Spleen (tissue), 11 donors: Measurements from ENCODE around the gene AQP12A. TPM values are rescaled to one million over a fixed set of nuclear protein-coding genes. Genes with fewer than 3 reads are reported as not detected.

Experiments
- DNase-seq: peaks from one replicate; pipeline ENCODE4 v3.0.0-alpha.2; 2020
- H3K27ac ChIP-seq, 8 donors: fragments of 200-600 bp; sonication (generic) in 7 of 8; 1 replicate in 4 of 8; 2 replicates in 4 of 8; pipeline versions ENCODE4 v1.5.0 to v1.8.0; 2016 to 2021; ENCODE audit warnings: inconsistent platforms in 4 of 8, mild to moderate bottlenecking in 4 of 8, moderate library complexity in 1 of 8
- H3K27me3 ChIP-seq, 7 donors: fragments of 200-600 bp; sonication (generic) in 6 of 7; replicated peaks in 1 of 7; 1 replicate in 4 of 7; 2 replicates in 3 of 7; pipeline versions ENCODE4 v1.5.0 to v1.8.0; 2016 to 2021; ENCODE audit warnings: inconsistent platforms in 3 of 7, mild to moderate bottlenecking in 1 of 7
- H3K36me3 ChIP-seq, 6 donors: fragments of 200-600 bp; sonication (generic) in 5 of 6; 1 replicate in 4 of 6; 2 replicates in 2 of 6; pipeline versions ENCODE4 v1.5.0 to v1.8.0; 2016 to 2021; ENCODE audit warnings: inconsistent platforms in 2 of 6
- H3K4me1 ChIP-seq, 6 donors: fragments of 200-600 bp; sonication (generic) in 5 of 6; 1 replicate in 3 of 6; 2 replicates in 3 of 6; pipeline versions ENCODE4 v1.5.0 to v1.8.0; 2016 to 2021; ENCODE audit warnings: inconsistent platforms in 3 of 6
- H3K4me3 ChIP-seq, 8 donors: fragments of 200-600 bp; sonication (generic) in 7 of 8; 1 replicate in 4 of 8; 2 replicates in 4 of 8; pipeline versions ENCODE4 v1.5.0 to v1.8.0; 2016 to 2021; ENCODE audit warnings: inconsistent platforms in 4 of 8, mild to moderate bottlenecking in 4 of 8, moderate library complexity in 2 of 8
- H3K9me3 ChIP-seq, 8 donors: fragments of 200-600 bp; sonication (generic) in 7 of 8; 1 replicate in 4 of 8; 2 replicates in 4 of 8; pipeline versions ENCODE4 v1.5.0 to v1.8.0; 2016 to 2021; ENCODE audit warnings: inconsistent platforms in 4 of 8
- POLR2A ChIP-seq, 3 donors: fragments of 450-650 bp; IDR thresholded peaks; one replicate each; pipeline ENCODE4 v1.5.1; 2017; ENCODE audit warnings: antibody characterized with exemption in 3 of 3, mild to moderate bottlenecking in 1 of 3
- POLR2AphosphoS5 ChIP-seq, 3 donors: sonication (generic); formaldehyde crosslinking; IDR thresholded peaks; one replicate each; pipeline ENCODE4 v1.5.1; 2017; ENCODE audit warnings: antibody characterized with exemption in 3 of 3
- WGBS, 5 donors: extraction: QIAGEN DNeasy Blood & Tissue Kit in 3 of 5; methylation state at CpG; one replicate each; pipeline versions ENCODE4 v1.1.5 to v1.1.7; 2013 to 2018; 5-methylcytosine and 5-hydroxymethylcytosine counted together
- intact Hi-C: fragments of 100-400 bp; cut with DNase I; formaldehyde crosslinking; loops from one replicate; pipeline ENCODE4 v1.15.0; 2023; ENCODE audit warnings: low total_unique reads
- polyA plus RNA-seq, 3 donors: library from polyadenylated mRNA; stranded (reverse); fragments of 200-250 nt; gene quantifications; one replicate each; pipeline ENCODE4 v1.2.1, GENCODE V29; 2013
- total RNA-seq, 7 donors: library from RNA; depleted of rRNA in 3 of 7; stranded (reverse); fragments of >200 nt in 3 of 7; fragmentation: NEBNext Ultra II Directional in 4 of 7; extraction: Animal tissue kit (Norgen Biotek cat#: 25700) in 4 of 7; gene quantifications; one replicate each; pipeline versions ENCODE4 v1.1.0 to v1.2.1, GENCODE V29; 2016 to 2021
- TF ChIP-seq, protein P1 (sequence below), 11 experiments: fragments of 200-600 bp in 7 of 11; fragments of 450-650 bp in 4 of 11; sonication (generic) in 4 of 11; IDR thresholded peaks in 8 of 11; conservative IDR thresholded peaks in 3 of 11; 1 replicate in 7 of 11; 2 replicates in 4 of 11; pipeline versions ENCODE4 v1.4.0 to v1.8.0; 2016 to 2021; ENCODE audit warnings: antibody characterized with exemption in 11 of 11, inconsistent platforms in 4 of 11, mild to moderate bottlenecking in 1 of 11
- donor health status: healthy with polysubstance abuse.
- donor health status: DM: no; HTN: no; CAD: no; lungs with moderate emphysema.
- donor health status: DM: no; HTN: no; CAD: no.
- donor health status: Bipolar disorder and iron deficiency.
- donor health status: healthy.
- donor health status: DM: no; HTN: no; CAD: no.
- donor health status: DM: yes; HTN: yes; CAD: no.

Gene AQP12A
- total and polyA plus RNA-seq, 10 donors, result 1.6 to 1.8 TPM; not detected in 8

DNA sequence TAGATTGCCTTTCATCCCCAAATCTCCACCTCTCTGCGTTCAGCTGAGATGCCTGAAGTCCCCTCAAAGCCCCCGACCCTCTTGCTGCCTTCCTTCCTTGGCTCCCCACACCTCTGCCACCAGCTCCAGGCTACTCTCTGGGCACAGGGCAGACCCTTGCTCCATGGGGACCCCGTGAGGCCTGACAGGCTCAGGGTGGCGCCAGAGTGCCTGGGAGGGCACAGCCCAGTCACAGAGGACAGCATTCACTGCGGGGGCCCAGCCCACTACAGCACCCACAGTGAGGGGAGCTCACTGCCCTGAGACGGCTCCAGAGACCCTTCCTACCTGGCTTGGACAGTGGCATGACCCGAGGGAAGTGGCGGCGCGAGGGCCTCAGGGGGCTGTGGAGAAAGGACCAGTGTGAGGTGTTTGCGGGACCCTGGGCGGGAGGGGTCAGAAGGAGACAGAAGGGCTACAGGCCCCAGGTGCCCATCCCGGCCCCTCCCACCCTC lies 51.0 kb downstream of the AQP12A start:
- 80 to 93% (median 86%) methylated on average over 9 to 13 of the region's 13 CpGs for WGBS, 5 donors
- Histone ChIP-seq H3K27ac (no peak overlapping the region), H3K4me3 (no peak overlapping the region), H3K27me3 (peaks cover 0 to 8% (median 0%) of the 10 kb centered on the region in 7 donors), H3K9me3 (no peaks in the 10 kb centered on the region), H3K4me1 (no peaks in the 10 kb centered on the region), H3K36me3 (no peaks in the 10 kb centered on the region)
- TF ChIP-seq POLR2AphosphoS5 (IDR thresholded peaks at IDR 0.05) (no peak), POLR2A (IDR thresholded peaks at IDR 0.05) (no peak)
- TF ChIP-seq, protein P1, sequence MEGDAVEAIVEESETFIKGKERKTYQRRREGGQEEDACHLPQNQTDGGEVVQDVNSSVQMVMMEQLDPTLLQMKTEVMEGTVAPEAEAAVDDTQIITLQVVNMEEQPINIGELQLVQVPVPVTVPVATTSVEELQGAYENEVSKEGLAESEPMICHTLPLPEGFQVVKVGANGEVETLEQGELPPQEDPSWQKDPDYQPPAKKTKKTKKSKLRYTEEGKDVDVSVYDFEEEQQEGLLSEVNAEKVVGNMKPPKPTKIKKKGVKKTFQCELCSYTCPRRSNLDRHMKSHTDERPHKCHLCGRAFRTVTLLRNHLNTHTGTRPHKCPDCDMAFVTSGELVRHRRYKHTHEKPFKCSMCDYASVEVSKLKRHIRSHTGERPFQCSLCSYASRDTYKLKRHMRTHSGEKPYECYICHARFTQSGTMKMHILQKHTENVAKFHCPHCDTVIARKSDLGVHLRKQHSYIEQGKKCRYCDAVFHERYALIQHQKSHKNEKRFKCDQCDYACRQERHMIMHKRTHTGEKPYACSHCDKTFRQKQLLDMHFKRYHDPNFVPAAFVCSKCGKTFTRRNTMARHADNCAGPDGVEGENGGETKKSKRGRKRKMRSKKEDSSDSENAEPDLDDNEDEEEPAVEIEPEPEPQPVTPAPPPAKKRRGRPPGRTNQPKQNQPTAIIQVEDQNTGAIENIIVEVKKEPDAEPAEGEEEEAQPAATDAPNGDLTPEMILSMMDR (IDR thresholded peaks at IDR 0.05 in 8 of 11, conservative IDR thresholded peaks at IDR 0.05 in 3 of 11), result no peak
- no peak for DNase-seq
- intact Hi-C loops, result no loop called here

GRCh38 chr2:240745456-240745855 lies 53.8 kb downstream of the AQP12A start:
- no peaks in the 10 kb centered on the region for H3K9me3 ChIP-seq

GRCh38 chr2:240745962-240746361 lies 54.3 kb downstream of the AQP12A start:
- Histone ChIP-seq H3K9me3 (no peaks in the 10 kb centered on the region), H3K27me3 (no peaks in the 10 kb centered on the region), H3K4me1 (no peaks in the 10 kb centered on the region), H3K36me3 (no peaks in the 10 kb centered on the region), H3K4me3 (no peak overlapping the region), H3K27ac (no peak overlapping the region)
- TF ChIP-seq POLR2A (IDR thresholded peaks at IDR 0.05) (no peak), POLR2AphosphoS5 (IDR thresholded peaks at IDR 0.05) (no peak)
- TF ChIP-seq, protein P1 (IDR thresholded peaks at IDR 0.05 in 8 of 11, conservative IDR thresholded peaks at IDR 0.05 in 3 of 11), result no peak
- WGBS, 5 donors, result 84 to 94% (median 90%) methylated on average over 2 to 15 of the region's 15 CpGs
- intact Hi-C loops, result no loop called here
- no peak for DNase-seq

More at GRCh38 chr2:240745456-240745855, 53.8 kb downstream of the AQP12A start:
- intact Hi-C loops, result no loop called here
- Histone ChIP-seq H3K27me3 (no peaks in the 10 kb centered on the region), H3K36me3 (no peaks in the 10 kb centered on the region), H3K27ac (no peak overlapping the region), H3K4me1 (no peaks in the 10 kb centered on the region), H3K4me3 (no peak overlapping the region)
- WGBS, 5 donors, result 90 to 94% (median 92%) methylated on average over 4 to 15 of the region's 15 CpGs
- no peak for DNase-seq
- TF ChIP-seq, protein P1 (IDR thresholded peaks at IDR 0.05 in 8 of 11, conservative IDR thresholded peaks at IDR 0.05 in 3 of 11), result no peak
- TF ChIP-seq POLR2AphosphoS5 (IDR thresholded peaks at IDR 0.05) (no peak), POLR2A (IDR thresholded peaks at IDR 0.05) (no peak)

DNA sequence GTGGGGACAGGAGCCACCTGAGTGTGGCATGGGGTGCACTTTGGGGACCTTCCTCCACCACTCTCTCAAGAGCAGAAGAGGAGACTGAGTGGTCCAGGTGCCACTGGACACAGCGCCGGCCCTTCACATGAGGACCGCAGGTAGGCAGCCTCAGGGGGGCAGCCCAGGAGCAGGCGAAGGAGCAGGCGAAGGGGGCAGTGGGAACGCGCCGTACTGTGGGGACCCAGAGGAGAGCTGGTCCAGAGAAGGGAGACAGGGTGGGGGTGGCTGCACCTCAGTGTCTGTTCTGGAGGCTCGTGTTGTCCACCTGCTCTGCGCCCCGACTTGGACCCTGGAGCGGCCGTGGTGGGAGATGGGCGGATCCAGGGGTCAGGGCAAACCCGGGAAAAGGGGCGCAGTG lies 55.0 kb downstream of the AQP12A start:
- Histone ChIP-seq H3K27ac (no peak overlapping the region), H3K4me3 (no peak overlapping the region), H3K4me1 (no peaks in the 10 kb centered on the region), H3K36me3 (no peaks in the 10 kb centered on the region), H3K27me3 (no peaks in the 10 kb centered on the region), H3K9me3 (no peaks in the 10 kb centered on the region)
- no peak for TF ChIP-seq POLR2AphosphoS5 (IDR thresholded peaks at IDR 0.05)
- TF ChIP-seq, protein P1 (IDR thresholded peaks at IDR 0.05 in 8 of 11, conservative IDR thresholded peaks at IDR 0.05 in 3 of 11), result no peak
- DNase-seq, result no peak
- intact Hi-C loops, result no loop called here
- WGBS, 5 donors, result 90 to 94% (median 93%) methylated on average over 16 of the region's 16 CpGs
